SK-N-SH treated with all-trans-retinoic acid at 6 μM for 48 hours (cell line): ENCODE results near the gene AUTS2.

Experiments
- ATAC-seq: fragments of 200-7000 bp; cut with Tn5 transposase; 3 replicates; pipeline ENCODE4 v1.9.1; 2020; ENCODE audit warnings: mild to moderate bottlenecking, moderate library complexity
- ARNTL ChIP-seq: fragments of 450-650 bp; formaldehyde crosslinking; IDR thresholded peaks from 2 replicates; pipeline ENCODE4 v1.5.0; 2020; ENCODE audit warnings: low read depth, mild to moderate bottlenecking, moderate library complexity, borderline replicate concordance
- CREB5 ChIP-seq: fragments of 250-450 bp; sonication (Bioruptor Pico); IDR thresholded peaks from 2 replicates; pipeline ENCODE4 v1.5.1; 2020; ENCODE audit warnings: low read depth, mild to moderate bottlenecking, moderate library complexity
- CSDC2 ChIP-seq: fragments of 250-450 bp; sonication (Bioruptor Pico); IDR thresholded peaks from 2 replicates; pipeline ENCODE4 v1.5.0; 2020; ENCODE audit warnings: mild to moderate bottlenecking, moderate library complexity
- CSRNP3 ChIP-seq: fragments of 250-450 bp; sonication (Bioruptor Pico); IDR thresholded peaks from 2 replicates; pipeline ENCODE4 v1.5.1; 2021; ENCODE audit warnings: mild to moderate bottlenecking, moderate library complexity
- ESRRG ChIP-seq: fragments of 250-450 bp; sonication (Bioruptor Pico); IDR thresholded peaks from 2 replicates; pipeline ENCODE4 v1.6.1; 2021; ENCODE audit warnings: mild to moderate bottlenecking
- GLIS3 ChIP-seq: fragments of 250-450 bp; sonication (Bioruptor Pico); IDR thresholded peaks from 2 replicates; pipeline ENCODE4 v1.5.0; 2020; ENCODE audit warnings: mild to moderate bottlenecking, moderate library complexity
- ISL1 ChIP-seq: fragments of 250-450 bp; sonication (Bioruptor Pico); IDR thresholded peaks from 2 replicates; pipeline ENCODE4 v2.1.2; 2022; ENCODE audit warnings: mild to moderate bottlenecking, moderate library complexity
- OSR1 ChIP-seq: fragments of 250-450 bp; sonication (Bioruptor Pico); IDR thresholded peaks from 2 replicates; pipeline ENCODE4 v1.8.0; 2022; ENCODE audit warnings: moderate library complexity, mild to moderate bottlenecking, inconsistent platforms
- PATZ1 ChIP-seq: fragments of 250-450 bp; sonication (Bioruptor Pico); IDR thresholded peaks from 2 replicates; pipeline ENCODE4 v1.8.0; 2020; ENCODE audit warnings: mild to moderate bottlenecking, moderate library complexity, borderline replicate concordance
- PPARA ChIP-seq: fragments of 250-450 bp; sonication (Bioruptor Pico); IDR thresholded peaks from 2 replicates; pipeline ENCODE4 v1.5.0; 2020; ENCODE audit warnings: mild to moderate bottlenecking, borderline replicate concordance
- SNAI2 ChIP-seq: fragments of 250-450 bp; sonication (Bioruptor Pico); IDR thresholded peaks from 2 replicates; pipeline ENCODE4 v1.5.0; 2020; ENCODE audit warnings: mild to moderate bottlenecking, moderate library complexity
- TCF4 ChIP-seq: fragments of 250-450 bp; sonication (Bioruptor Pico); IDR thresholded peaks from 2 replicates; pipeline ENCODE4 v1.8.0; 2021; ENCODE audit warnings: mild to moderate bottlenecking, moderate library complexity, borderline replicate concordance
- TOX ChIP-seq: fragments of 250-450 bp; sonication (Bioruptor Pico); IDR thresholded peaks from 2 replicates; pipeline ENCODE4 v1.8.0; 2021; ENCODE audit warnings: mild to moderate bottlenecking, moderate library complexity, borderline replicate concordance
- ZC3H10 ChIP-seq: fragments of 250-450 bp; sonication (Bioruptor Pico); IDR thresholded peaks from 2 replicates; pipeline ENCODE4 v1.5.1; 2021; ENCODE audit warnings: mild to moderate bottlenecking, moderate library complexity
- ZFP3 ChIP-seq: fragments of 250-450 bp; sonication (Bioruptor Pico); IDR thresholded peaks from 2 replicates; pipeline ENCODE4 v1.5.0; 2020; ENCODE audit warnings: mild to moderate bottlenecking, moderate library complexity
- ZFP30 ChIP-seq: fragments of 450-650 bp; formaldehyde crosslinking; IDR thresholded peaks from 2 replicates; pipeline ENCODE4 v1.5.0; 2022; ENCODE audit warnings: mild to moderate bottlenecking, moderate library complexity
- ZNF565 ChIP-seq: fragments of 450-650 bp; formaldehyde crosslinking; conservative IDR thresholded peaks from 2 replicates; pipeline ENCODE4 v1.5.0; 2020; ENCODE audit warnings: low read depth, mild to moderate bottlenecking, moderate library complexity
- ZNF70 ChIP-seq: fragments of 450-650 bp; formaldehyde crosslinking; IDR thresholded peaks from 2 replicates; pipeline ENCODE4 v1.5.0; 2020; ENCODE audit warnings: mild to moderate bottlenecking, moderate library complexity
- ZNF8 ChIP-seq: fragments of 450-650 bp; formaldehyde crosslinking; IDR thresholded peaks from 2 replicates; pipeline ENCODE4 v1.5.0; 2020; ENCODE audit warnings: mild to moderate bottlenecking, moderate library complexity
- TF ChIP-seq, protein P1 (sequence below): fragments of 250-450 bp; sonication (Bioruptor Pico); IDR thresholded peaks from 2 replicates; pipeline ENCODE4 v1.8.0; 2021; ENCODE audit warnings: low read depth, mild to moderate bottlenecking, moderate library complexity, borderline replicate concordance

Gene AUTS2

DNA sequence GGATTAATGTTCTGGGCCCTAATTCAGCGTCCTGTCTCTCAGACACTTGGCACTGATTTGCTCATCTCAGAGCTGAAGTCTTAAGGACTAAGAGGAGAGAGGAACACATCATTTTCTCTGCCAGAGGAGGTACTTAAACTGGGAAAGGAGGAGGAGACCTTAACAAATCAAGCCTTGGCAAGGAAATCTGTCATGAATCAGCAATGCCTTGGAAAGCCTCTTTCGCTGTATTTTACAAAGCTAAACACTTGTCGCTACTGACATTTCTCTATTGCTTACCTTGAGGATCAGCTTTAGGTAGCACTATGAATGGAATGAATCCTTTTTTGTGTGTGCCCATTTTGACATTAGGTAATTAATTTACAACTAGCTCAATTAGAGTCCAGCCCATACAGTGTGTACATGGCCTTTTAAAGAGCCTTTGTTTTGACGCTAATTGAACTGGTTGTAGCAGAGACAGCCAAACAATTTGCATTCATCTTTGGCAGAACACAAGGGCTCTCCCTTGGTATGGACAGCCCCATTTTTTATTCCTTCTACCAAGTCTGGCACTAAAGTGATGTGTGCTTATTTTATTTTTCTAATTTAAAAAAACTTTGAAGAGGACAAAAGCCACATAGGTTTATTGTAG, 37.4 kb downstream of the AUTS2 start:
- ATAC-seq: peak; percentile 31
- TF ChIP-seq ZNF70 (CRISPR knock-in tag) (no peak), ISL1 (CRISPR knock-in tag) (0 out of 2 replicates have a peak, but pooled peaks have one; percentile 12)

GRCh38 chr7:69638674-69639073, 40.4 kb downstream of the AUTS2 start:
- no peak for ATAC-seq
- no peak for TF ChIP-seq ZNF565
- TF ChIP-seq GLIS3 (CRISPR knock-in tag): no peak
- no peak for TF ChIP-seq ZC3H10 (CRISPR knock-in tag)
- TF ChIP-seq CSRNP3: no peak
- no peak for TF ChIP-seq TOX (CRISPR knock-in tag)
- no peak for TF ChIP-seq ARNTL
- TF ChIP-seq ZFP30 (CRISPR knock-in tag): no peak
- no peak for TF ChIP-seq OSR1 (CRISPR knock-in tag)
- no peak for TF ChIP-seq ZNF70 (CRISPR knock-in tag)
- TF ChIP-seq CSDC2 (CRISPR knock-in tag): no peak

DNA sequence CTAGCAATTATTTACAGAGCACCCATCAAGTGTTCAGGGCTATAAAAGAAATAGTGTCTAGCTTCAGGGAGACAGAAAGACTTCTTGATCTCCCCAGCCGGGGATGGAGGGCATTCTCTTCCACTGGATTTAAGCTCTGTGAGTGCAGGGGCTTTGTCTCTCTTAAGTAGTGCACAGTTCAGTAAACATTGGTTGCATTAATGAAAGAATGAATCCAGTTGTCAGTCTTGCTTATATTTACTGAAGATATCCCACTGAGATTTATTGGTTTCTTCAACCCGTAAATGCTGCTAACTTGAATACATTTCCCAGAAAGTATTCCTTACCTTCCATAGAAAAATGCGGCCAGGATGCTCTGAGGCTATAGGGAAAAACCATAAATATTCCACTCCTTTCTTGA, 41.9 kb downstream of the AUTS2 start:
- TF ChIP-seq ESRRG (no peak), TCF4 (CRISPR knock-in tag) (no peak), CSDC2 (CRISPR knock-in tag) (no peak), ZNF8 (no peak), ZFP30 (CRISPR knock-in tag) (no peak), PATZ1 (CRISPR knock-in tag) (no peak), SNAI2 (CRISPR knock-in tag) (no peak), PPARA (no peak), OSR1 (CRISPR knock-in tag) (no peak), ZFP3 (CRISPR knock-in tag) (no peak), CSRNP3 (no peak), GLIS3 (CRISPR knock-in tag) (no peak), CREB5 (CRISPR knock-in tag) (no peak), ISL1 (CRISPR knock-in tag) (no peak)
- TF ChIP-seq, protein P1, sequence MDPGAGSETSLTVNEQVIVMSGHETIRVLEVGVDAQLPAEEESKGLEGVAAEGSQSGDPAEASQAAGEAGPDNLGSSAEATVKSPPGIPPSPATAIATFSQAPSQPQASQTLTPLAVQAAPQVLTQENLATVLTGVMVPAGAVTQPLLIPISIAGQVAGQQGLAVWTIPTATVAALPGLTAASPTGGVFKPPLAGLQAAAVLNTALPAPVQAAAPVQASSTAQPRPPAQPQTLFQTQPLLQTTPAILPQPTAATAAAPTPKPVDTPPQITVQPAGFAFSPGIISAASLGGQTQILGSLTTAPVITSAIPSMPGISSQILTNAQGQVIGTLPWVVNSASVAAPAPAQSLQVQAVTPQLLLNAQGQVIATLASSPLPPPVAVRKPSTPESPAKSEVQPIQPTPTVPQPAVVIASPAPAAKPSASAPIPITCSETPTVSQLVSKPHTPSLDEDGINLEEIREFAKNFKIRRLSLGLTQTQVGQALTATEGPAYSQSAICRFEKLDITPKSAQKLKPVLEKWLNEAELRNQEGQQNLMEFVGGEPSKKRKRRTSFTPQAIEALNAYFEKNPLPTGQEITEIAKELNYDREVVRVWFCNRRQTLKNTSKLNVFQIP (CRISPR knock-in tag): no peak
- ATAC-seq: no peak

DNA sequence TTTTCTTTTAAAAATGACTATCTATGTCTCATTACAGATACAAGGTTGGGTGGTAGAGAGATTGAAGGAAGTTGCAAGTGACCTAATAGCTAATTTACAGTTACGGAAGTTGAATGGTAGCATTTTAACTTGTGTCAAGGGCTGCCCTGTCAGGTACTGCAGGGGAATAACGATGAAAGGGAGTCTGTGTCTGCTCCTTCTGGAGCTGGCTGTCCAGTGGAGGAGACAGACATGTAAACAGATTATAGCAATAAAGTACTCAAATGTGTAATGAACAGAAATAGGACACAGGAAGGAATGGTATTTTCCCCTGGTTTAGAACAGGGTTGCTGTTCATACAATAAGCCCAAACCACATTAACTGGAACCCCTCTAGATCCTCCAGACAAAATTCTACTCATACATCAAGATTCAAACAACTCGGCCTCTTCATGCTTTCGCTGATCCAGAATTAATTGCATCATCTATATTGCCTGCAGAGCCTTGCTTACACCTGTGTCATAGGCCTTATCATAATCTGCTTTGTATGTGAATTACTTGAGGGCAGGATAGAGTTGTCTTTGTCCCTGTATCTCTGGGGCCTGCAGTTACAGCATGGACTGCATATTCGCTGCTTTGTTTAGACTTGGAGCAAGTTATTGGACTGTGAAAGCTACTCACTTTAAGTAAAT, 42.8 kb downstream of the AUTS2 start:
- ATAC-seq: no peak
- no peak for TF ChIP-seq ZNF8
- TF ChIP-seq CSDC2 (CRISPR knock-in tag): no peak
- no peak for TF ChIP-seq GLIS3 (CRISPR knock-in tag)
- 0 out of 2 replicates have a peak, but pooled peaks have one; percentile 13 for TF ChIP-seq ZNF70 (CRISPR knock-in tag)
